ENCODE results near the gene CD82. TPM values are rescaled to one million over a fixed set of nuclear protein-coding genes. Genes with fewer than 3 reads are reported as not detected.

The CD82 gene
- polyA plus RNA-seq, 1 of the 3 experiments (the other 2 are of a cell fraction) = 39.2 TPM

GRCh38 chr11:44591557-44591956, 26.1 kb downstream of the CD82 start:
- H2AFZ ChIP-seq (ENCODE audit: low read depth) = no peak overlapping the region
- peaks cover 3% of the 10 kb centered on the region for H3F3A ChIP-seq (replicated peaks; ENCODE audit: insufficient read depth)
- DNase-seq = no peak
- H3K36me3 ChIP-seq (replicated peaks in 1 of 2; ENCODE audit: control insufficient read depth in 1 of 2, insufficient read depth in 2 of 2, low read length in 1 of 2) = no peaks in the 10 kb centered on the region
- no peak overlapping the region for H3K9ac ChIP-seq
- CTCF ChIA-PET = interaction anchor here (1.0 to 3.7 kb wide), 6 partner anchors 11 to 306 kb away, joined by 3 to 14 read pairs (median 4); no protein-coding TSS in a partner anchor
- POLR2A ChIA-PET = no interaction called here
- no peaks in the 10 kb centered on the region for H3K27me3 ChIP-seq (ENCODE audit: insufficient read depth)
- H3K4me3 ChIP-seq (ENCODE audit: low read depth in 2 of 2, low read length in 1 of 2) = no peak overlapping the region
- H3K27ac ChIP-seq (ENCODE audit: low read depth in 2 of 2, low read length in 1 of 2) = no peak overlapping the region
- 74% methylated on average over 4 of the region's 4 CpGs for WGBS (ENCODE audit: low lambda C conversion rate)
- H3K4me2 ChIP-seq = no peak overlapping the region
- no peak for TF ChIP-seq RAD21 (IDR thresholded peaks at IDR 0.05; ENCODE audit: low read length)
- TF ChIP-seq YY1 (IDR thresholded peaks at IDR 0.05; ENCODE audit: low read depth) = no peak
- TF ChIP-seq TEAD4 (IDR thresholded peaks at IDR 0.05; ENCODE audit: borderline replicate concordance, insufficient read depth) = no peak
- TF ChIP-seq EP300 (IDR thresholded peaks at IDR 0.05; ENCODE audit: borderline replicate concordance in 1 of 2, low read depth in 1 of 2, low read length in 1 of 2) = no peak
- TF ChIP-seq ZBTB33 (IDR thresholded peaks at IDR 0.05; ENCODE audit: borderline replicate concordance, low read depth) = no peak
- no peak for TF ChIP-seq SIN3A (IDR thresholded peaks at IDR 0.05; ENCODE audit: borderline replicate concordance, low read depth, low read length)
- no peak for TF ChIP-seq PBX3 (IDR thresholded peaks at IDR 0.05)
- no peak for TF ChIP-seq USF2 (IDR thresholded peaks at IDR 0.05; ENCODE audit: borderline replicate concordance, low read depth, low read length)
- no peak for TF ChIP-seq CHD2 (IDR thresholded peaks at IDR 0.05; ENCODE audit: low read length, partially characterized antibody)
- TF ChIP-seq CTCF (IDR thresholded peaks at IDR 0.05) = no peak
- TF ChIP-seq NRF1 (IDR thresholded peaks at IDR 0.05; ENCODE audit: low read depth, low read length) = no peak
- TF ChIP-seq TCF12 (IDR thresholded peaks at IDR 0.05) = no peak
- TF ChIP-seq REST (IDR thresholded peaks at IDR 0.05; ENCODE audit: low read depth, low read length) = no peak
- no peaks in the 10 kb centered on the region for H4K20me1 ChIP-seq (ENCODE audit: insufficient read depth)
- no peaks in the 10 kb centered on the region for H3K9me2 ChIP-seq
- H3K79me2 ChIP-seq (ENCODE audit: insufficient read depth) = no peaks in the 10 kb centered on the region
- peaks cover 0 to 32% of the 10 kb centered on the region in 2 experiments; a peak in 1 of 4 replicates for H3K4me1 ChIP-seq (ENCODE audit: control insufficient read depth in 1 of 2, insufficient read depth in 2 of 2, low read depth in 1 of 2, low read length in 1 of 2)
- H3K9me3 ChIP-seq = no peaks in the 10 kb centered on the region
